Esophagus muscularis mucosa (tissue), 4 donors: ENCODE measurements around the gene ZDHHC22. TPM values are rescaled to one million over a fixed set of nuclear protein-coding genes. Genes with fewer than 3 reads are reported as not detected.
A peak's percentile ranks its signal among the peaks of the same experiment; 100 is the strongest.

Experiments
- DNase-seq: peaks from one replicate; pipeline ENCODE4 v3.0.0-alpha.2; 2017; ENCODE audit errors: extremely low spot score
- H3K27ac ChIP-seq, 4 donors: fragments of 200-600 bp; sonication (generic); replicated peaks in 1 of 4; 1 replicate in 3 of 4; 2 replicates in 1 of 4; pipeline ENCODE4 v1.5.1; 2016 to 2019; ENCODE audit warnings: mild to moderate bottlenecking in 1 of 4
- H3K27me3 ChIP-seq, 4 donors: fragments of 200-600 bp; sonication (generic); one replicate each; pipeline versions ENCODE4 v1.5.1 to v1.6.0; 2016 to 2019
- H3K36me3 ChIP-seq, 4 donors: fragments of 200-600 bp; sonication (generic); one replicate each; pipeline ENCODE4 v1.5.1; 2016 to 2019
- H3K4me1 ChIP-seq, 4 donors: fragments of 200-600 bp; sonication (generic); one replicate each; pipeline ENCODE4 v1.5.1; 2016 to 2019
- H3K4me3 ChIP-seq, 4 donors: fragments of 200-600 bp; sonication (generic); 1 replicate in 2 of 4; 2 replicates in 2 of 4; pipeline ENCODE4 v1.5.1; 2016 to 2019; ENCODE audit warnings: mild to moderate bottlenecking in 4 of 4, moderate library complexity in 1 of 4
- H3K9me3 ChIP-seq, 4 donors: fragments of 200-600 bp; sonication (generic); 1 replicate in 3 of 4; 2 replicates in 1 of 4; pipeline ENCODE4 v1.5.1; 2016 to 2019
- CTCF ChIP-seq, 3 experiments: fragments of 200-600 bp in 2 of 3; fragments of 450-650 bp in 1 of 3; sonication (generic) in 2 of 3; IDR thresholded peaks; one replicate each; pipeline ENCODE4 v1.5.1; 2017 to 2019; ENCODE audit warnings: antibody characterized with exemption in 3 of 3, mild to moderate bottlenecking in 2 of 3, moderate library complexity in 1 of 3
- EP300 ChIP-seq: sonication (generic); formaldehyde crosslinking; IDR thresholded peaks from one replicate; pipeline ENCODE4 v1.6.1; 2017; ENCODE audit warnings: antibody characterized with exemption
- POLR2A ChIP-seq: fragments of 450-650 bp; IDR thresholded peaks from one replicate; pipeline ENCODE4 v1.6.1; 2017; ENCODE audit warnings: antibody characterized with exemption, moderate library complexity, mild to moderate bottlenecking, low read depth
- POLR2AphosphoS5 ChIP-seq, 2 donors: sonication (generic); formaldehyde crosslinking; IDR thresholded peaks; one replicate each; pipeline ENCODE4 v1.6.1; 2017; ENCODE audit warnings: antibody characterized with exemption in 2 of 2
- WGBS: methylation state at CpG from one replicate; pipeline ENCODE4 v1.1.5; 2018; 5-methylcytosine and 5-hydroxymethylcytosine counted together
- intact Hi-C: fragments of 100-400 bp; cut with DNase I; formaldehyde crosslinking; loops from one replicate; pipeline ENCODE4 v1.15.1; 2023
- total RNA-seq, 4 donors: library from RNA; depleted of rRNA; stranded (reverse); fragments of >200 nt; gene quantifications; one replicate each; pipeline versions ENCODE4 v1.1.0 to v1.2.1, GENCODE V29; 2016

The ZDHHC22 gene
- total RNA-seq, 4 donors from 2014 or later: 0.13 TPM; not detected in 3

GRCh38 chr14:77139540-77140358 is 1.8 kb downstream of the ZDHHC22 start:
- intact Hi-C loops: no loop called here
- TF ChIP-seq CTCF (IDR thresholded peaks at IDR 0.05): peak in 2 of 3 experiments; percentile 21 to 32
- TF ChIP-seq EP300: no peak
- no peak overlapping the region for H3K27ac ChIP-seq
- H3K27me3 ChIP-seq: peaks cover 5 to 100% (median 40%) of the 10 kb centered on the region in 4 donors
- no peak overlapping the region for H3K4me3 ChIP-seq
- DNase-seq: no peak
- H3K4me1 ChIP-seq: peaks cover 17 to 30% (median 29%) of the 10 kb centered on the region in 4 donors
- WGBS: 2% methylated on average over 15 of the region's 52 CpGs
- H3K36me3 ChIP-seq: no peaks in the 10 kb centered on the region
- H3K9me3 ChIP-seq: no peaks in the 10 kb centered on the region

- DNase-seq: no peak
- Histone ChIP-seq H3K9me3 (no peaks in the 10 kb centered on the region), H3K4me1 (peaks cover 17 to 30% (median 29%) of the 10 kb centered on the region in 4 donors), H3K36me3 (no peaks in the 10 kb centered on the region), H3K27ac (no peak overlapping the region), H3K27me3 (peaks cover 5 to 100% (median 44%) of the 10 kb centered on the region in 4 donors), H3K4me3 (no peak overlapping the region)
- intact Hi-C loops: no loop called here
- TF ChIP-seq EP300: no peak
- TF ChIP-seq POLR2A: no peak
- WGBS: 82% methylated on average over 15 of the region's 15 CpGs
Measured at GRCh38 chr14:77139022-77139421, 2.6 kb downstream of the ZDHHC22 start.

GRCh38 chr14:77133720-77134338 is 7.8 kb downstream of the ZDHHC22 start:
- TF ChIP-seq POLR2AphosphoS5 (IDR thresholded peaks at IDR 0.05) (no peak), EP300 (no peak), POLR2A (no peak), CTCF (IDR thresholded peaks at IDR 0.05) (no peak)
- Histone ChIP-seq H3K4me1 (no peaks in the 10 kb centered on the region), H3K4me3 (no peak overlapping the region), H3K36me3 (no peaks in the 10 kb centered on the region), H3K27ac (no peak overlapping the region), H3K27me3 (peaks cover 0 to 94% (median 20%) of the 10 kb centered on the region in 4 donors), H3K9me3 (no peaks in the 10 kb centered on the region)
- no peak for DNase-seq
- intact Hi-C loops: no loop called here
- 6% methylated on average over 13 of the region's 22 CpGs for WGBS

GRCh38 chr14:77131871-77132486 is 9.6 kb downstream of the ZDHHC22 start:
- DNase-seq: no peak
- H3K36me3 ChIP-seq: no peaks in the 10 kb centered on the region
- no peaks in the 10 kb centered on the region for H3K9me3 ChIP-seq
- H3K27me3 ChIP-seq: peaks cover 0 to 84% (median 11%) of the 10 kb centered on the region in 4 donors
- TF ChIP-seq EP300 (no peak), CTCF (IDR thresholded peaks at IDR 0.05) (no peak), POLR2A (no peak), POLR2AphosphoS5 (IDR thresholded peaks at IDR 0.05) (no peak)
- H3K4me1 ChIP-seq: no peaks in the 10 kb centered on the region
- intact Hi-C loops: no loop called here
- no peak overlapping the region for H3K27ac ChIP-seq
- H3K4me3 ChIP-seq: no peak overlapping the region
- WGBS: 70% methylated on average over 5 of the region's 5 CpGs

GRCh38 chr14:77131206-77131605 is 10.4 kb downstream of the ZDHHC22 start:
- Histone ChIP-seq H3K4me1 (peaks cover 0 to under 1% (median 0%) of the 10 kb centered on the region in 4 donors), H3K27ac (no peak overlapping the region), H3K4me3 (no peak overlapping the region), H3K9me3 (no peaks in the 10 kb centered on the region), H3K27me3 (peaks cover 0 to 84% (median 11%) of the 10 kb centered on the region in 4 donors), H3K36me3 (no peaks in the 10 kb centered on the region)
- no peak for TF ChIP-seq POLR2AphosphoS5 (IDR thresholded peaks at IDR 0.05)
- no peak for TF ChIP-seq POLR2A
- TF ChIP-seq CTCF (IDR thresholded peaks at IDR 0.05): no peak
- no peak for TF ChIP-seq EP300
- intact Hi-C loops: no loop called here
- DNase-seq: no peak
- WGBS: 45% methylated on average over 2 of the region's 2 CpGs
